HG02970 (cell line): ENCODE measurements around the gene MRPS34.

Experiments
- ATAC-seq: cut with Tn5 transposase; IDR thresholded peaks from one replicate; pipeline ENCODE4 v1.9.1; 2021; ENCODE audit warnings: mild to moderate bottlenecking, moderate library complexity, moderate number of reproducible peaks; ENCODE audit not compliant: unreplicated experiment, low FRiP score

Gene MRPS34

DNA sequence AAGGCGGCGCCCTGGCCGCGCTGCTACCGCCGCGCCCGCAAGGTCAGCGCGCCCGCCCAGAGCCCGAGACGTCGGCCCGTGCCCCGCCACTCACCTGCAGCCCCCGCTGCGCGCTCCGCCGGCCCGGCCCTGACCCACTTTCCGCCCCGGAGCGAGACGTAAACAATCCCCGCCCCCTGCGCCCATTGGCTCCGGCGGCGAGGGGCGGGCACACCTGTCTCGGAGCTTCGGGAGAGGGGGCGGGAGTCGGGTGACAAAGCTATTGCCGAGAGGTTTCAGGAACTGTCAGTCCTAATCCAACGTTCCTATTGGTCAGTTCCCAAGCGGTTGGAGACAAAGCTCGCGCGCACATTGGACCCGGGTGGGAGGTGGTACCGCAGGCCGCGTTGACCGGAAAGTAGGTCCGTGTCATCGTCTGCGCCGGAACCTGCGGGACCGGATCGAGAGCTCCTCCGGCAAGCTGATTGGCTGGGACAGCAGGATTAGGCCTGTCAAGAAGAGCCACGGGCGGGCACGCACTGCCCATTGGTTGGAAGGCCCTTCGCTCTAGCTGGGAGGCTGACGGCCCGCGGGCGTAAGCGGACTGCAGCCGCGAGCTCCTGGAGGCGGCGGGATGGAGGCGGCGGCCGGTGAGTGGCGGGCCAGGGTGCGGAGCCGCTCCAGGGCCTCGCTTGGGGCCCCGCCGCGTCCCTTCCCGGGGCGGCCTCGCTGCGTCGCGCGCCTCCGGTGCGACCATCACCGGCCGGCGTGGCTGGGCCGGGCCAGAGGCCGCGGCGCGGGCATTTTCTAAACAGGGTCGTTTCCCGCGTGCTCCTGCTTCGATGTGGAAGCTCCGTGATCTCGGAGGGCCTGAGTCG lies 9.7 kb upstream of the MRPS34 start, which contains the start of the genes NUBP2 and SPSB3:
Gene NUBP2 (plus strand): TSS at position 553 of the 857 bp plus-strand sequence. CDS start 61 bp downstream, at position 614.
Gene SPSB3 (minus strand): TSS at position 164 of the 857 bp plus-strand sequence. CDS start 1,088 bp downstream, outside the sequence.
- ATAC-seq, result peak; percentile 83

DNA sequence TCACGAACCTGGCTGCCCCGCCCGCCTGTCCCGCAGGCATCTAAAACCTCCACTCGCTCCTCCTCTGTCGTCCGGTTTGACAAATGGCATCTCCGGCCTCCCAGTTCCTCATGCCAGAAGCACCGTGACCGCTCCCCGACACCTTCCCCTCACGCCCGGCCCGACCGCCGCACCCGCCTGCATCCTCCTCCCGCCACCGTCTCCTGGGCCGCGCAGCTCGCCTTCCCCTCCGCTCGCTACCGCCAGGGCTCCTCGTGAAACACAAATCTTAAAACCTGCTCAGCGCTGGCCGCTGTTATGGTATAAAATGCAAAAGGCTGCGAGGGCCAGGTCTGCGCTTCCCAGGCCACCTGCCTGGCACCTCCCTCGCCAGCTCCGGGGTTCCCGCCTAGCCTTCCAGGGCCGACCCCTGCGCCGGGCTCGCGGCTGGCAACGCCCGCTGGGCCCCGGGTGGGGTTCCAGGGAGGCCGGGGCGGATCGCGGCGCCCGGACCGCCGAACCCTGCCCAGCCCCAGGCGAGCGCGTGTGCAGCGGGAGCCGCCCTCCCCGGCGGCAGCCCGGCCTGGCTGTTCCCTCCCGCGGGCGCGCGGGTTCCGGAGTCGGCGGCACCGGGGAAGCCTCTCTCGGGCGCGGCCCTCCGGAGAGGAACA lies 8.9 kb upstream of the MRPS34 start:
- peak; percentile 1 for ATAC-seq

DNA sequence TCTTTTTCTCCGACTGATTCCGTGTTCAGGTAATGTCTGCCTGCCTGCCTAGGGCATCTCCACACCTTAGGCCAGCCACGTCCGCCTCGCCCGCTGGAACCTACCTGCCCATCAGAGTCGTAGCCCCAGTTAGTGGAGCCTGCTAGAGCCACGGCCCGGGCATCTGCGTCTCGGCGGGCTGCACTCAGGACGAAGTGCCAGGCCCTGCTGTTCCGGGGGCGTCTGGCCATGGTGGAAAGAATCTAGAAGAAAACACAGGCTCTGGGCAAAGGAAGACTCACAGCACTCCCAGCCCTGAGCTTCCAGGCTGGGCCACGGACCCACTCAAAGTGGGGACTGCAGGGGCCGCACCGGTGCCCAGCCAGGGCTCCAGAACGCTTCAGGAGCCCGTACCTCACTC lies 8.3 kb upstream of the MRPS34 start:
- ATAC-seq, result no peak

DNA sequence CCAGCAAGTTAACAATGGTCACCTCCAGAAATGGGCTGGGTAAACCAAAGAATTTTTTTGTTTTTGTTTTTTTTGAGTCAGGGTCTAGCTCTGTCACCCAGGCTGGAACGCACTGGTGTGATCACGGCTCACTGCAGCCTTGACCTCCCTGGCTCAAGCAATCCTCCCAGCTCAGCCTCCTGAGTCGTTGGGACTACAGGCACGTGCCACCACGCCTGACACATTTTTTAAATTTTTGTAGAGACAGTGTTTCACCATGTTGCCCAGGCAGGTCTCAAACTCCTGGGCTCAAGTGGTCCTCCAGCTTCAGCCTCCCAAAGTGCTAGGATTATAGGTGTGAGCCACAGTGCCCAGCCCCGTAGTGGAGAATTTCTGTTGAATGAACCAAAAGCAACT lies 7.7 kb upstream of the MRPS34 start:
- no peak for ATAC-seq

DNA sequence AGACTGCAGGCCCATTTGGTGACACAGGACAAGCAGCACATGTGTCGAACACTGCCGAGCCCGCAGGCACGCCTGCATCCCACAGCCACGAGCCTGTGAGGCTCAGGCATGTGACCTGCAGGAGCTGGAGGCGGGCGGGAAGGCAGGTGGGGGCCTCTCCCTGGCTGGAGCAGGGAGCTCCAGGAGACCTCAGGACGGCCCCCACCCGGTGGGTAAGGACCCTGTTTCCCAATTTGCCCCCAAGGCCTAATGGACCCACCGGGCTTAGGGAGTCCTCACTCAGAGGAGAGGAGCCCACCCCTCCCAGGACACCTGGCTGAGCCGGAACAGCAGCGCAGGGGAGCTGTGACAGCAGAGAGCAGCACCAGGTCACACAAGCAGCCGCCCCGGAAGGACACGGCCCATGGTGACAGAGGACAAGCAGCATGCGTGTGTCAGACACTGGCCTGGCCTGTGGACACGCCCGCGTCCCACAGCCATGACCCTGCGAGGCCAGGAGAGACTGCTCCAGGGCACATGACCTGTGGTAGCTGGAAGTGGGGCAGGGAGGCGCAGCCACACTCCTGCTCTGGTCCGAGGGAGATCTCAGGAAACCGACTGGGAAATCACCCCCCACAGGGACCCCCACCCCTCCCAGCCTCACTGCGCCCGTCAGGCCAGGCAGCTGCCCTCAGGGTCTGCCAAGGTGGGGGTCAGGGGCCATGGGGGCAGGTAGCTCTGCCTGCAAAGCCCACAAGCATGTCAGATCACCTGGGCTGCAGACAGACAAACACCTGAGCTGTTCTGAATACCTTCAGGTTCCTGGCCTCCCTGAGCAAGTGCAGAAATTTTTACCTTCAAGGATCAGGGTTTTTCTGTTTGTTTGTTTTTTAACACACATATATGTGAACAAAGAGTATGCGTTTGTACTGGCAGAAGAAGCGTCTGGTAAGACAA lies 7.1 kb upstream of the MRPS34 start:
- no peak for ATAC-seq

DNA sequence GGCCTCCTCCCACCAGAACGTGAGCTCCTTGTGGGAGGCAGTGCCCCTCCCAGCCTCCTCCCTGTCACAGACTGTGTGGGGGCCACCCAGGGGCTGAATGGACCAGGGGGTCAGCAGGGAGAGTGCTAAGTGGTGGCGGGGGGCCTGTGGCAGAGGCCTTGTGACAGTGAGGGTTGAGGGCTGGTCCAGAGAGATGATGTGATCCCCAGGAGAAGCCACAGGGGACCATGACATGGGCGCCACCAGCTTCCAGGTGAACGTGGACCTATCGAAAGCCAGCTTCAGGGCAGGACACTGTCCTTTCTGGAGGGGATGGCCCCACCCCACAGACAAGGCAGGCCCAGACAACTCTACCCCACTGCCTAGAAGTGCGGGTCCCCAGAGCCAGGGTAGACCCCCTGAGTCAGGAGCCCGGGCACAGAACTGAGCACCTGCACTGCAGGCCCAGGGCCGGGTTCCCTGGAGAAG lies 6.3 kb upstream of the MRPS34 start:
- no peak for ATAC-seq

DNA sequence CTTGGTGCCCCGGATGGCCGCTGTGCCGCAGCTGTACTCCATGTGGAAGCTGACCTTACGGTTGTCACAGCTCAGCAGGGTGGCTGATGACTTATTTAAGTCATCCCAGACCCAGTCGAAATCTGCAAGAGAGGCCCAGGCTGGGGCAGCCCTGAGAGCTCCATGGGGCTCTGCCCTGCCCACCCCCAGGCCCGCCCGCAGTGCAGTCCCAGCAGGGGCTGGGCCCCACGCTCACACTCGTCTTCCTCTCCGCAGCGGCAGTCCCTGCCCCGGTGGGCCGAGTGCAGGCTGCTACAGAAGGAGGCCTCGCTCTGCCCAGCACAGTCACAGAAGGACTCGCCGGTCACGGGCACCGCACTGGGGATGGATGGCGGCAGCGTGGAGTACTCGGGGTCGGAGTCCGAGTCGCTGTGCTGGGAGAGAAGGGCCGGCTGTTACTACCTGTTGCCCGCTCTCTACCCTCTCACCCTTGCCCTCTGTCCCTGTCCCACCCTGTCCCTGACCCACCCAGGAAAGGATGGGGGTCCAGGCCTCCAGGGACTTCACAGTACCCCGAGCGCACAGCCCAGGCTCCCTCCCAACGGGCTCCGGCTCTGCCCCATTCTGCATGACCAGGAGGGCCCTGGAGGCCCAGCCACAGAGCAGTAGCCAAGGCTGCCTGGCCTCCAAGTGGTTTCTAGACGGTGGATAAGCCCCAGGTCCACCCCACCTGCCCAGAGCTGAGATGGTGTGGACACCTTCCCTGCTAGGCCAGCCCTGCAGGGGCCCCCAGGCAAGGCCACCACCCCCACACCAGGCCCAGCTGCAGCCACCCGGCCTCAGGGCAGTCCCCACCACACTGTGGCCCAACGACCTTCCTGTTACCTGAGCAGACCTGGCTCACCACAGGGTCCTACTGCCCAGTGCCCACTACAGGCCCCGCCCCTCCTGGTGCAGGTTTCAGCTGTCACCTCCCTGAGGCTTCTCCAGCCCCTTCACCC lies 5.6 kb upstream of the MRPS34 start:
- ATAC-seq, result no peak

DNA sequence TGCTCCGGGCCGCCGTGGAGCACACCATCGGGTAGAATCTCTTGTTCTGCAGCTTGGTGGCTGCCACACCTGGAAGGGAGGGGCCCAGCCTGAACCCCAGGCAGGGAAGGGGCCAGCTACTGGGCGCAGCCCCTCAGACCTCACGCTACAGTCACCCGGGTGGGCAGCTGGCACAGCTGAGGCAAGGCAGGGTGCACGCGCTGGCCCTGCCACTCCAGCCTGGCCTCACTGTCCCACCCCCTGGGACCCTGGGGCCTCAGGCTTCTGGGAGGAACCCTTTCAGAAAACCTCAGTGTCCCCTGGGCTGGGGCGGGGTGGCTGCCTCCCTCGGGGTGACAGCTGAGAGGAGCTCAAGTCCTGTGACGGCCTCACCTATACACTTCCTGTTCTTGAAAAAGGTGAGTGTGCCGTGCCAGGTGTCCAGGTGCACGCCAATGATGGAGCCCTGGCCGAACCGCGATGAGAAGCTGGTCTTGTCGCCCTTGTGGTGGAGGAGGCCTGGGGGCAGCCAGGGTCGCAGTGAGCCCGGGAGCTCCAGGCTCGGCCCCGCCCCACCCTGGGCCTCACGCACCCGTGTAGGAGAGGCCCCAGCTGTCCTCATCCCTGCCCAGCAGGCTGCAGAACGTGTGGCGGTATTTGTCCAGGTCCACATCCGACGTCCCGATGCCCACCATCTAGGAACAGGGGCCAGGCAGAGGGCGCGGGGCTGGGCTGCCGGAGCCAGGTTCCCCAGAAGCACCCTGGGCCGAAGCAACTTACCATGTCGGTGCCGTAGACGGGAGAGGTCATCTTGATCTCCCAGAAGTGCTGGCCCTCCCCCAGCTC lies 4.7 kb upstream of the MRPS34 start:
- no peak for ATAC-seq

DNA sequence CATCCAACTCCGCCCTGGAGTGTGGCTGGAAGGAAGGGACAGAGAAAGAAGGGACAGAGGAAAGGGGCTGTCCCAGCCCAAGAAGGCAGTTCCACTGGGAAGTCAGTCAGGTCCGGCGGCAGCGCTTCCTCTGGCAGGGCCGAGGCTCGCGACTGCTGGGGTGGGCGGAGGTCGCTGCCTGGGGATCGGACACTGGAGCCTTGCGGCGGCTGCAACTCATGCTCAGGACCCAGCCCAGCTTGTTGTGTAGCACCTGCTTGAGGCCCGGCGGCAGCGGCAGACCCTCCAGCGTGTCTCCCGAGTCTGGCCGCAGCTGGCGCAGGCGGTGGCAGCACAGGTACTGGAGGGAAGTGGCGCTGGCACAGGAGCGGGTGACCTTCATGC lies 4.0 kb upstream of the MRPS34 start:
- no peak for ATAC-seq

DNA sequence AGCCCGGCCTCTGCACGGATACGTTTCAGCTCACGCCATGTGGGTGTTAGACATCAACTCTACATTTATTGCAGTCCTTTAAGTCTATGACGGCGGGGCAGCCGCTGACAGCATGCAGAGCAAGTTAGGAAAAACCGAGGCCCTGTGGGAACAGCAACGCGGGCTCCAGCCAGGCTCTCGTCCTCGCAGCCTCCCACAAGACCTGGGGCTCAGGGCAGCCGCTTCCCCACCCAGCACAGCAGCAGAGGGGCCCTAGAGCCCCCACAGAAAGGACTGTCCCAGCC lies 3.7 kb upstream of the MRPS34 start:
- no peak for ATAC-seq

DNA sequence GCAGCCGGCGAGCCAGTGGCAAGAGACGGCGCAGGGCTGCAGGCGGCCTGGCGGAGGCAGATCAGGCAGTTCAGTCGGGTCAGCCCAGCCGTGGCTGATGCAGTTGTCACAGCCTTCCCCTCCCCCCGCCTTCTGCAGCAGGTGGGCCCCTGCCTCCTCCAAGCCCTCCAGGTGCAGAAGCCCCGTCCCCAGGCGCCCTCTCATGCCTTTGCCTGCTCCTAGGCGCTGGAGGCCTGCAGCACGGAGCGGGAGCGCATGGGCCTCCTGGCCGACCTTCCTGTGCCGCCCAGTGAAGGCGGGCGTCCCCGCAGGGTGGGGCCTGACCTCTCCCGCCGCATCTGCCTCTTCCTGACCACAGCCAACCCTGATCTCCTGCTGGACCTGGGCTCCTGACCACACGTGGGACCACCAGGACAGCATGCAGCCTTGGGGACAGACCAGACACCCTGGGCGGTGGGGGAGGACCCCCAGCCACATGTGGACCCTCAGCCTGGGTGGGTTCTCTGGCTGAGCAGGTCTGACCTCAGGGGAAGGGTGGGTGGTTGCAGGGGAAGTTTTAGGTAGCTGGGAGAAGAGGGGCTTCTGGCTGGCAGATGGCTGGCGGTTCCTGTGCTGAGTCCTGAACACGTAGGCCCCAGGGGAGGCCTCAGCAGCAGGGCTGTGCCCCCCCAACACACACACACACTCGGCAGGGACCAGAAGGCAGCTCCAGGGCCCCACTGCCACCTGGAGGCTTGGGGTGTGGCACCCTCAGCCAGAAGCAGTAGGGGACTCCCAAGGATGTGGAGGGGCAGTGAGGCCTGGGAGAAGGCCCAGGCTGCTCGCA lies 3.1 kb upstream of the MRPS34 start:
- ATAC-seq, result no peak

DNA sequence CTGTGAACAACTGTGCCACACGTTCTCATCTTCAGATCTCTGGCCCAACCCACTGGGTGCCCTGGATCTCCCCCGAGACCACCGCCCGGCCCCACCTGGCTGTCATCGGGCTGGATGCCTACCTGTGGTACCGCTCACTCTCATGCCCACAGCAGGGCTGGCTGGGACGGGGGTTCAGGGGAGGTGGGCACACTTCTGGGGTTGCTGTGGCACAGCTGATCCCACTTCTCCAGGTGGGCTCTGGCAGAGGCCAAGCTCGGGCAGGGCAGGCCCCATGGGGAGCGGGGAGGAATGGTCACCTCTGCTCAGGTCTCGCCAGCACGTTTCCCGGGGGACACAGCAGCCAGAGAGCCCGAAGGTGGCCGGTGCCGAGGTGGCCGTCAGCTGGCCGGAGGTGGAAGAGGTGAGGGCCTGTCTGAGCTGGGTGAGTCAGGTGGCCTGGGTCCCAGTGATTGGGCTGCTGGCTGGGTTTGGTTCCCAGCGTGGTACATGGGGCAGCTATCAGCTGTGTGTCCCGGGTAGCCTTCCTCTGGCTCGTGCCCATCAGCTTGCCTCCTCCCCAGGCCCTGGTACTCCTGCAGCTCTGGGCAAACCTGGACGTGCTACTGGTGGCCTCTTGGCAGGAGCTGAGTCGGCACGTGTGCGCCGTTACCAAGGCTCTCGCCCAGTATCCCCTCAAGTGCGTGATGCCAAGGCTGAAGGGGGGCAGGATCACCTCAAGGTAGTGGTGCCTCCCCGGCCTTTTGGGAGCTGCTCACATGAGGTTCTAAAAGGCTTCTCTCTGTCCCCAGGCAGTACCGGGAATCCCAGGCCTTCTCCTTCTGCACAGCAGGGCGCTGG lies 2.3 kb upstream of the MRPS34 start:
- no peak for ATAC-seq

DNA sequence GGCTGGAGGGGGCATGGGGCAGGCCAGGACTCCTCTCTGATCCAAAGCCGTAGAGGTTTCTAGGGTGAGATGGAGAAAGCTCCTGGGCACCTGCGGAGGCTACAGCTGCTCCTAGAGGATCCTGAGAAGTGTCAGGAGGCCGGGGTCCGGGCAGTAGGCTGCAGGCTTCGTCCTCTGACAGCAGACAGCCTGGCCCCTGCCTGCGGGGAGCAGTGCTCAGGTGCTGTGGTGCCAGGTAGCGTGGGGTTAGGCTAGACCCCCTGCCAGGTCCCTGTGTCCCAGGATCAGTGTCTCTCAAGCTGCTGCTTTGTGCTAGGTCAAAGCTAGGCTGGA lies 1.5 kb upstream of the MRPS34 start:
- ATAC-seq, result no peak

DNA sequence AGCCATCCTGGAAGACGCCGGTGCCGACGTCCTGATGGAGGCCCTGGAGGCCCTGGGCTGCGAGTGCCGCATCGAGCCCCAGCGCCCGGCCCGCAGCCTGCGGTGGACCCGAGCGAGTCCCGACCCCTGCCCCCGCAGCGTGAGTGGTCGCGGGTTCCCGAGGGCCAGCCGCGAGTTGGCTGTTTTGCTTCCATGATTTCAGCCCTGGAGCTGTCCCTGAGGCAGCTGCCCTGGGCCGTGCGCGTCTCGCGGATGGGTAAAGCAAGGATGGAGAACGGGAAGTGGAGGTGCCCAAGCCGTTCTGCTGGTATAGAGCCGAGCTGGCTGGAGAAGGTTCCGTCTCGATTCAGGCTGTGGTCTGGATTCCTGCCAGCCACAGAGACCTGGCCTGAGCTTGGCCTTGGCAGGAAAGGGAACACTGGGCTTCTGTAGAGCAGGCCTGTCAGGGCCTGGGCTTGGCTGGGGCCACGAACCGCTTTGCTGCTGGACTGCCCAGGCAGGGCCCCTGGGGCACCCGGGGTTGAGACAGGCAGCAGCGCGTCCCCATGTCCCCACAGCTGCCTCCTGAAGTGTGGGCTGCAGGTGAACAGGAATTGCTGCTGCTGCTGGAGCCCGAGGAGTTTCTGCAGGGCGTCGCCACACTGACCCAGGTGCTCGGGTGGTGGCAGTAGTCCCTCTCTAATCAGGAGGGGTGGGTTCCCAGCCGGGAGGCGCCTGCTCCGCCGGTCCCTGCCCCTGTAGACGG lies 941 bp upstream of the MRPS34 start:
- ATAC-seq, result no peak

DNA sequence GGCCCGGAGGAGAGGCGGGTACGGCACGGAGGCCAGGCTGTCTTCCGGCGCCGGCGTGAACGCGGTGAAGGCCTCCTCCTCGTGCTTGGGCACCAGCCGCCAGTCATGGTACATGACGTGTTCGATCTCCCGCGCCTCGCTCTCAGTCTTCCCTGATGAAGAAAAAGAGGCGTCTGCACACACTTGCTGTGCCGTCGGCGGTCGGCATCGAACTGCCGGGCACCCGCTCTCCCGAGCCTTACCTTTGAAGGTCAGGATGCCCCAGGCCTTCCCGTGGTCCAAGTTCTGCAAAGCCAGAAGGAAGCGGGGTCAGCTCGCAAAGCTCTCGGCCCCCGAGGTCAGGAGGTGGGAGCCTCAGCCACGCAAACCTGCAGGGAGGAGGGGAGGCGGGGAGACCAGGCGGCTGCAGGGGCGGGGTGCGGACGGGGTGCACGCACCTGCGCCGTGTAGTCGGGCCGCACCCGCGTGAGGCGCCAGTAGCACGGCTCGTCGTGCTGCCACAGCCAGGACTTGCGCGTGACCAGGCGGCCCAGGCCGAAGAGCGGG lies 499 bp downstream of the MRPS34 start, which contains the start of gene EME2:
Gene EME2 (plus strand): TSS at position 449 of the 546 bp plus-strand sequence. CDS start 418 bp downstream, outside the sequence.
- no peak for ATAC-seq

DNA sequence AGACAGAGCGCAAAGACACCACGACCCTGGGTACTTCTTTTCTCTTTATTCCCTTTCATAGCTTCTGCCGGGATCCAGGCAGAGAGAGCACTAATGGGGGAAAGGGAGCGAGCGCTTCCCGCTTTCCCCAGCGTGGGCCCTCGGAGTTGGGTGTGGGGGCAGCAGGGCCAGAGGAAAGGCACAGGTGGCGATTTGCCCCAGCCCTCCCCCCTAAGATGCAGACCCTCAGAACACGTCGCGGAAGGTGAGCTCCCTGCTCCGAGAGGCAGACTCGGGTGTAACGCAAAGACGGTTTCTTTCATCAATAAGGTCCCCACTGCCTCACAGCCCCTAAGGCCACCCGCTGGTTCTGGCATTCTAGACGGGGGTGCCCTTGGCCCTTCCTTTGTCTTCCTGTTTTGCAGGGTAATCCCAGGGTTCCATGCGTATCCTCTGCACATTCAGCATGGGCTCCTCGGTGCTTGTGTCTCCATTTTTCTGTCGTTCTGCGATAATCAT lies 1.0 kb downstream of the MRPS34 start:
- ATAC-seq, result no peak
